AG10803 (cell line): ENCODE data around the gene TMEM45A.

Experiments
- DNase-seq: peaks from one replicate; pipeline ENCODE4 v3.0.0; 2010; ENCODE audit warnings: low read depth
- H3K4me3 ChIP-seq: 2 replicates; pipeline ENCODE4 v1.5.1; 2011; ENCODE audit warnings: mild to moderate bottlenecking, low read length, control low read depth
- CTCF ChIP-seq: conservative IDR thresholded peaks from 2 replicates; pipeline ENCODE4 v1.5.1; 2011; ENCODE audit warnings: mild to moderate bottlenecking, low read length, control low read depth, inconsistent platforms

Gene TMEM45A

GRCh38 chr3:100602506-100603444, 110.4 kb downstream of the TMEM45A start:
- H3K4me3 ChIP-seq = no peak overlapping the region
- peak; percentile 28 for DNase-seq
- TF ChIP-seq CTCF = no peak

GRCh38 chr3:100603469-100603868, 111.0 kb downstream of the TMEM45A start:
- H3K4me3 ChIP-seq = no peak overlapping the region
- peak; percentile 17 for DNase-seq
- TF ChIP-seq CTCF = peak; percentile 55

GRCh38 chr3:100605358-100605757, 112.9 kb downstream of the TMEM45A start:
- TF ChIP-seq CTCF = no peak
- no peak overlapping the region for H3K4me3 ChIP-seq
- DNase-seq = no peak

GRCh38 chr3:100606894-100607512, 114.6 kb downstream of the TMEM45A start:
- DNase-seq = no peak
- no peak; the same call in 1 of the 2 replicates for TF ChIP-seq CTCF
- H3K4me3 ChIP-seq = no peak overlapping the region

- H3K4me3 ChIP-seq = no peak within 1 kb of the TSS
- TF ChIP-seq CTCF = no peak
- no peak for DNase-seq
These were observed 116.9 kb downstream of the TMEM45A start, which contains the start of gene ADGRG7 for GRCh38 chr3:100609305-100609704. TSS of gene ADGRG7 (plus strand) at chr3:100609601. CDS start at chr3:100609857, 256 bp downstream.

- no peak overlapping the region for H3K4me3 ChIP-seq
- DNase-seq = no peak
- no peak for TF ChIP-seq CTCF
These were observed 117.5 kb downstream of the TMEM45A start for GRCh38 chr3:100609963-100610362.
